HepG2 (cell line): ENCODE results near the gene PTH1R. TPM values are rescaled to one million over a fixed set of nuclear protein-coding genes. Genes with fewer than 3 reads are reported as not detected.

Source experiments
- ASH2L ChIP-seq: fragments of 300-600, 200-600 bp; sonication (generic); IDR thresholded peaks from 2 replicates; pipeline ENCODE4 v1.7.0; 2017; ENCODE audit warnings: low read depth, mild to moderate bottlenecking, moderate library complexity, mixed read lengths, low read length; ENCODE audit not compliant: insufficient read length
- CC2D1A ChIP-seq: sonication (generic); formaldehyde crosslinking; IDR thresholded peaks from 2 replicates; pipeline ENCODE4 v1.8.1; 2023; ENCODE audit warnings: mild to moderate bottlenecking, missing genetic modification reagents
- CHD2 ChIP-seq: IDR thresholded peaks from 2 replicates; pipeline ENCODE4 v1.6.1; 2011; ENCODE audit warnings: low read depth, low read length, improper control_type of control experiment
- GLI4 ChIP-seq: sonication (generic); formaldehyde crosslinking; IDR thresholded peaks from 2 replicates; pipeline ENCODE4 v1.5.1; 2020; ENCODE audit warnings: missing genetic modification reagents, mild to moderate bottlenecking, moderate library complexity, borderline replicate concordance
- JUN ChIP-seq: sonication (generic); formaldehyde crosslinking; IDR thresholded peaks from 2 replicates; pipeline ENCODE4 v1.4.0; 2020; ENCODE audit warnings: mild to moderate bottlenecking, missing genetic modification reagents
- KDM1A ChIP-seq: IDR thresholded peaks from 2 replicates; pipeline ENCODE4 v1.6.1; 2016; ENCODE audit warnings: missing compliant biosample characterization
- MTF2 ChIP-seq: sonication (generic); formaldehyde crosslinking; IDR thresholded peaks from 2 replicates; pipeline ENCODE4 v1.5.0; 2020; ENCODE audit warnings: missing genetic modification reagents, borderline replicate concordance
- NAIF1 ChIP-seq: sonication (generic); formaldehyde crosslinking; IDR thresholded peaks from 2 replicates; pipeline ENCODE4 v1.5.0; 2020; ENCODE audit warnings: mild to moderate bottlenecking, missing genetic modification reagents, borderline replicate concordance
- PRDM15 ChIP-seq: sonication (generic); formaldehyde crosslinking; IDR thresholded peaks from 2 replicates; pipeline ENCODE4 v1.4.0; 2020; ENCODE audit warnings: missing genetic modification reagents
- RARG ChIP-seq: sonication (generic); formaldehyde crosslinking; IDR thresholded peaks from 2 replicates; pipeline ENCODE4 v1.4.0; 2020; ENCODE audit warnings: low read depth, mild to moderate bottlenecking, missing genetic modification reagents
- RXRA ChIP-seq: sonication (generic); formaldehyde crosslinking; IDR thresholded peaks from 2 replicates; pipeline ENCODE4 v1.5.1; 2020; ENCODE audit warnings: missing genetic modification reagents
- RXRB ChIP-seq: IDR thresholded peaks from 2 replicates; pipeline ENCODE4 v1.6.1; 2016; ENCODE audit warnings: borderline replicate concordance, missing genetic modification reagents, missing compliant biosample characterization
- SIN3A ChIP-seq: IDR thresholded peaks from 2 replicates; pipeline ENCODE4 v1.6.1; 2011; ENCODE audit warnings: low read depth, mild to moderate bottlenecking, control low read depth, low read length, borderline replicate concordance
- SOX5 ChIP-seq: IDR thresholded peaks from 2 replicates; pipeline ENCODE4 v1.6.1; 2016; ENCODE audit warnings: borderline replicate concordance
- TCF7 ChIP-seq: sonication (generic); IDR thresholded peaks from 2 replicates; pipeline ENCODE4 v1.6.1; 2016; ENCODE audit warnings: antibody characterized with exemption, low read depth
- THAP9 ChIP-seq: sonication (generic); formaldehyde crosslinking; IDR thresholded peaks from 2 replicates; pipeline ENCODE4; 2020; ENCODE audit warnings: missing genetic modification reagents, mild to moderate bottlenecking, borderline replicate concordance
- ZNF563 ChIP-seq: sonication (generic); formaldehyde crosslinking; IDR thresholded peaks from 2 replicates; pipeline ENCODE4 v1.8.0; 2022; ENCODE audit warnings: mild to moderate bottlenecking, moderate library complexity, missing genetic modification reagents
- ZNF768 ChIP-seq: sonication (generic); formaldehyde crosslinking; IDR thresholded peaks from 2 replicates; pipeline ENCODE4 v1.4.0; 2020; ENCODE audit warnings: missing genetic modification reagents
- ZNF790 ChIP-seq: sonication (generic); formaldehyde crosslinking; IDR thresholded peaks from 2 replicates; pipeline ENCODE4 v1.8.0; 2022; ENCODE audit warnings: missing genetic modification reagents, mild to moderate bottlenecking, borderline replicate concordance
- ZSCAN25 ChIP-seq: sonication (generic); formaldehyde crosslinking; IDR thresholded peaks from 2 replicates; pipeline ENCODE4 v1.8.0; 2022; ENCODE audit warnings: mild to moderate bottlenecking, missing genetic modification reagents
- polyA plus RNA-seq, 8 experiments: library from polyadenylated mRNA; depleted of rRNA in 3 of 8; stranded (reverse) in 7 of 8; unstranded in 1 of 8; fragments of >200 nt; fragmentation: Illumina TruSeq in 4 of 8; extraction: Trizol in 4 of 8; gene quantifications; 2 replicates each; pipeline versions ENCODE4 v1.2.1 to v1.2.3, GENCODE V29; 2011 to 2016; ENCODE audit warnings: low read depth in 4 of 8, missing spikeins in 1 of 8, mixed read lengths in 1 of 8; ENCODE audit not compliant: insufficient read depth in 1 of 8
- total RNA-seq, 5 experiments: library from RNA; depleted of rRNA; stranded (reverse); fragments of >200 nt; fragmentation: Illumina TruSeq; extraction: Trizol; gene quantifications; 2 replicates each; pipeline ENCODE4 v1.2.3, GENCODE V29; 2016; ENCODE audit warnings: low read depth in 1 of 5
- TF ChIP-seq, protein P1 (sequence below): conservative IDR thresholded peaks from 2 replicates; pipeline ENCODE4 v1.6.1; 2018; ENCODE audit warnings: missing genetic modification reagents

The PTH1R gene
- total and polyA plus RNA-seq, 2 of the 13 experiments (the other 11 are each of a cell fraction or from before 2014, with no cell fraction given), result not detected

DNA sequence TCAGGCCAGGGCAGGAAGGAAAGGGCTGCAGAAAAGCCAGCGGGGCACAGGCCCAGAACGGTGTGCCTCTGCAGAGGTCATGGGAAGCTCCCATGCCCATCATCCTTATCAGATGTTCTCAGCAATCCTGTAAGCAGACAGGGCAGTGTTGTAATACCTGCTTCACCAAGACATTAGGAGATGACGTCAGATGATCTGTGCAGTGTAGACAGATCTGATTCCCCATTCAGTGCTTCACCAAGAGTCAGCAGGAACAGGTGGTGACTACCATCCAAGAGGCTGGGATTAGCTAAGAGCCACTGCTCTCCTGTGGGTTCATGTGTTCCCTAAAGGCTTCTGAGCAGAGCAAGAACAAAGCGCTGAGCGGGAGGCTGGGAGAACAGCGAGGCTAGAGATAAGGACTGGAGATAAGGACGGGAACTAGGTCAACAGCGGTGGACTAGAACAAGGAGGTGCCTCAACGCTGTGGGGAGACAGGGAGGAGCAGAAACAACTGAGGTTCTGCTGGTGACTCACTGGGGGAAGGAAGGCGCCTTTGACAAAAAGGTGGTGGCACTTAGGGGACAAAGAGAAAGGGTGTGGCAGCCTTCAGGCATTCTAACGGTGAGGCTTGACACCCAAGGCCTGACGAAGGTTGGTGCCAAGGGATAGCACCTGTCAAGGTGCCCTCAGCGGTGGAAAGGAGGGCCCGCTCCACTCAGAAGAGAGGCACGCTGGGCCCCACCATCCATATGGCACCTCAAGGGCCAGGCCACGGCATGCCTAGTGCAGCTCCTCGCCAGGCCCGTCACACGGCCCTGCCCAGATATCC, 70.7 kb downstream of the PTH1R start (continued):
- TF ChIP-seq PRDM15 (CRISPR knock-in tag) (peak; percentile 88; the same call in 1 of the 2 replicates), ZNF563 (CRISPR knock-in tag) (no peak), ZNF790 (CRISPR knock-in tag) (no peak), CC2D1A (CRISPR knock-in tag) (no peak), ZSCAN25 (CRISPR knock-in tag) (0 out of 2 replicates have a peak, but pooled peaks have one; percentile 58), RXRB (CRISPR knock-in tag) (peak; percentile 91), NAIF1 (no peak), SIN3A (no peak), RXRA (CRISPR knock-in tag) (peak; percentile 91), JUN (CRISPR knock-in tag) (no peak), CHD2 (no peak), GLI4 (CRISPR knock-in tag) (0 out of 2 replicates have a peak, but pooled peaks have one; percentile 41), TCF7 (peak; percentile 70; the same call in 1 of the 2 replicates), MTF2 (CRISPR knock-in tag) (no peak), ASH2L (peak; percentile 20), SOX5 (CRISPR knock-in tag) (peak; percentile 74), ZNF768 (CRISPR knock-in tag) (peak; percentile 31), THAP9 (CRISPR knock-in tag) (0 out of 2 replicates have a peak, but pooled peaks have one; percentile 10), RARG (CRISPR knock-in tag) (no peak), KDM1A (no peak)
- TF ChIP-seq, protein P1, sequence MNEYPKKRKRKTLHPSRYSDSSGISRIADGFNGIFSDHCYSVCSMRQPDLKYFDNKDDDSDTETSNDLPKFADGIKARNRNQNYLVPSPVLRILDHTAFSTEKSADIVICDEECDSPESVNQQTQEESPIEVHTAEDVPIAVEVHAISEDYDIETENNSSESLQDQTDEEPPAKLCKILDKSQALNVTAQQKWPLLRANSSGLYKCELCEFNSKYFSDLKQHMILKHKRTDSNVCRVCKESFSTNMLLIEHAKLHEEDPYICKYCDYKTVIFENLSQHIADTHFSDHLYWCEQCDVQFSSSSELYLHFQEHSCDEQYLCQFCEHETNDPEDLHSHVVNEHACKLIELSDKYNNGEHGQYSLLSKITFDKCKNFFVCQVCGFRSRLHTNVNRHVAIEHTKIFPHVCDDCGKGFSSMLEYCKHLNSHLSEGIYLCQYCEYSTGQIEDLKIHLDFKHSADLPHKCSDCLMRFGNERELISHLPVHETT, result no peak
